ENCODE results near the gene R3HDM1. TPM values are rescaled to one million over a fixed set of nuclear protein-coding genes. Genes with fewer than 3 reads are reported as not detected.

R3HDM1 gene
- total RNA-seq, 1 experiment from 2014 or later: 52.4 TPM

GRCh38 chr2:135762022-135762421 is 230.7 kb downstream of the R3HDM1 start:
- POLR2A ChIA-PET: interaction anchor here (1.2 to 1.4 kb wide), 3 partner anchors 12 to 710 kb away, joined by 3 to 4 read pairs (median 3); partner anchors contain the start of gene RAB3GAP1
- intact Hi-C loops (cut with micrococcal nuclease): no loop called here
- Mint-ChIP-seq H3K36me3 (ENCODE audit: insufficient read depth, unreplicated experiment) (peaks cover 90% of the 10 kb centered on the region), H3K4me3 (ENCODE audit: unreplicated experiment) (no peak overlapping the region), H3K27ac (ENCODE audit: low read depth, unreplicated experiment) (no peak overlapping the region), H3K9me3 (ENCODE audit: unreplicated experiment) (no peaks in the 10 kb centered on the region), H3K27me3 (ENCODE audit: insufficient read depth, unreplicated experiment) (no peaks in the 10 kb centered on the region), H3K4me1 (ENCODE audit: insufficient read depth, unreplicated experiment) (no peaks in the 10 kb centered on the region)
- BruUV-seq (replicated peaks): no TSS peak
- TF ChIP-seq CTCF (IDR thresholded peaks at IDR 0.05; ENCODE audit: unreplicated experiment): no peak
- DNase-seq (ENCODE audit: unreplicated experiment): no peak
- CTCF ChIA-PET: interaction anchor here (0.7 to 2.8 kb wide), 7 partner anchors 17 to 772 kb away, joined by 3 to 8 read pairs (median 4); no protein-coding TSS in a partner anchor

- Mint-ChIP-seq H3K36me3 (ENCODE audit: insufficient read depth, unreplicated experiment) (peaks cover 90% of the 10 kb centered on the region), H3K27ac (ENCODE audit: low read depth, unreplicated experiment) (no peak overlapping the region), H3K9me3 (ENCODE audit: unreplicated experiment) (no peaks in the 10 kb centered on the region), H3K27me3 (ENCODE audit: insufficient read depth, unreplicated experiment) (no peaks in the 10 kb centered on the region), H3K4me3 (ENCODE audit: unreplicated experiment) (no peak overlapping the region), H3K4me1 (ENCODE audit: insufficient read depth, unreplicated experiment) (no peaks in the 10 kb centered on the region)
- TF ChIP-seq CTCF (IDR thresholded peaks at IDR 0.05; ENCODE audit: unreplicated experiment): no peak
- DNase-seq (ENCODE audit: unreplicated experiment): no peak
- ChIA-PET POLR2A (interaction anchor here (1.0 to 1.4 kb wide), 4 partner anchors 10 to 710 kb away, joined by 3 to 4 read pairs (median 3); partner anchors contain the start of gene RAB3GAP1), CTCF (interaction anchor here (0.7 to 2.8 kb wide), 8 partner anchors 17 to 773 kb away, joined by 3 to 8 read pairs (median 4); no protein-coding TSS in a partner anchor)
- intact Hi-C loops (cut with micrococcal nuclease): no loop called here
- no TSS peak for BruUV-seq (replicated peaks)
Measured at GRCh38 chr2:135762530-135762929, 231.2 kb downstream of the R3HDM1 start.

- no peaks in the 10 kb centered on the region for H3K9me3 Mint-ChIP-seq (ENCODE audit: unreplicated experiment)
- peaks cover 97% of the 10 kb centered on the region for H3K36me3 Mint-ChIP-seq (ENCODE audit: insufficient read depth, unreplicated experiment)
- TF ChIP-seq CTCF (IDR thresholded peaks at IDR 0.05; ENCODE audit: unreplicated experiment): no peak
- H3K4me1 Mint-ChIP-seq (ENCODE audit: insufficient read depth, unreplicated experiment): no peaks in the 10 kb centered on the region
- BruUV-seq (replicated peaks): no TSS peak
- H3K27ac Mint-ChIP-seq (ENCODE audit: low read depth, unreplicated experiment): no peak overlapping the region
- ChIA-PET CTCF (interaction anchor here (0.6 to 1.3 kb wide), 3 partner anchors 23 to 28 kb away, joined by 4 to 7 read pairs (median 4); no protein-coding TSS in a partner anchor), POLR2A (no interaction called here)
- no peak overlapping the region for H3K4me3 Mint-ChIP-seq (ENCODE audit: unreplicated experiment)
- intact Hi-C loops (cut with micrococcal nuclease): no loop called here
- no peaks in the 10 kb centered on the region for H3K27me3 Mint-ChIP-seq (ENCODE audit: insufficient read depth, unreplicated experiment)
- no peak for DNase-seq (ENCODE audit: unreplicated experiment)
Measured at GRCh38 chr2:135768863-135769262, 237.6 kb downstream of the R3HDM1 start.

GRCh38 chr2:135773319-135773718 is 242.0 kb downstream of the R3HDM1 start:
- no peaks in the 10 kb centered on the region for H3K9me3 Mint-ChIP-seq (ENCODE audit: unreplicated experiment)
- DNase-seq (ENCODE audit: unreplicated experiment): no peak
- H3K4me3 Mint-ChIP-seq (ENCODE audit: unreplicated experiment): no peak overlapping the region
- CTCF ChIA-PET: interaction anchor here (1.0 to 1.1 kb wide), 2 partner anchors 14 to 25 kb away, joined by 4 read pairs; no protein-coding TSS in a partner anchor
- H3K27ac Mint-ChIP-seq (ENCODE audit: low read depth, unreplicated experiment): no peak overlapping the region
- no peaks in the 10 kb centered on the region for H3K27me3 Mint-ChIP-seq (ENCODE audit: insufficient read depth, unreplicated experiment)
- H3K36me3 Mint-ChIP-seq (ENCODE audit: insufficient read depth, unreplicated experiment): peaks cover 99% of the 10 kb centered on the region
- no peaks in the 10 kb centered on the region for H3K4me1 Mint-ChIP-seq (ENCODE audit: insufficient read depth, unreplicated experiment)
- intact Hi-C loops (cut with micrococcal nuclease): no loop called here
- POLR2A ChIA-PET: interaction anchor here (0.7 to 1.7 kb wide), 4 partner anchors 10 to 32 kb away, joined by 3 to 4 read pairs (median 3); no protein-coding TSS in a partner anchor
- no peak for TF ChIP-seq CTCF (IDR thresholded peaks at IDR 0.05; ENCODE audit: unreplicated experiment)
- BruUV-seq (replicated peaks): no TSS peak

Measured in MCF 10A (cell line).